ENCODE data around the gene BCAR1.
"Not testable (repeated sequence)": the region's sequence is repeated elsewhere in the genome, so short reads cannot be mapped to it uniquely, and the experiment has no call there.

The BCAR1 gene

GRCh38 chr16:75244225-75244809, 7.1 kb downstream of the BCAR1 start:
- Mint-ChIP-seq H3K27ac (peak overlapping the region; percentile 94 to 98 (median 96)), H3K36me3 (ENCODE audit: low read depth) (peaks cover 27% of the 10 kb centered on the region), H3K27me3 (ENCODE audit: low read depth) (no peaks in the 10 kb centered on the region), H3K4me3 (peak overlapping the region; percentile 52 to 73 (median 72)), H3K9me3 (no peaks in the 10 kb centered on the region), H3K4me1 (peaks cover 71% of the 10 kb centered on the region)
- TF ChIP-seq CTCF (IDR thresholded peaks at IDR 0.05; ENCODE audit: unreplicated experiment in 3 of 3), result no peak

- TF ChIP-seq CTCF (IDR thresholded peaks at IDR 0.05; ENCODE audit: unreplicated experiment in 3 of 3), result no peak
- Mint-ChIP-seq H3K4me1 (peaks cover 76% of the 10 kb centered on the region), H3K27me3 (ENCODE audit: low read depth) (no peaks in the 10 kb centered on the region), H3K9me3 (no peaks in the 10 kb centered on the region), H3K36me3 (ENCODE audit: low read depth) (peaks cover 27% of the 10 kb centered on the region), H3K4me3 (peak overlapping the region; percentile 52 to 56 (median 54)), H3K27ac (peak overlapping the region; percentile 96 to 98 (median 97))
Measured at GRCh38 chr16:75243667-75244224, 7.7 kb downstream of the BCAR1 start.

GRCh38 chr16:75242436-75243078, 8.9 kb downstream of the BCAR1 start:
- peaks cover 27% of the 10 kb centered on the region for H3K36me3 Mint-ChIP-seq (ENCODE audit: low read depth)
- peak overlapping the region in 1 of 3 experiments; percentile 35 for H3K4me3 Mint-ChIP-seq
- peak overlapping the region; percentile 96 to 98 (median 97) for H3K27ac Mint-ChIP-seq
- H3K27me3 Mint-ChIP-seq (ENCODE audit: low read depth); H3K9me3 Mint-ChIP-seq: not testable (repeated sequence)
- peaks cover 67% of the 10 kb centered on the region for H3K4me1 Mint-ChIP-seq

GRCh38 chr16:75241955-75242354, 9.5 kb downstream of the BCAR1 start:
- H3K9me3 Mint-ChIP-seq, result no peaks in the 10 kb centered on the region
- peaks cover 27% of the 10 kb centered on the region for H3K36me3 Mint-ChIP-seq (ENCODE audit: low read depth)
- H3K27ac Mint-ChIP-seq, result peak overlapping the region in 1 of 3 experiments; percentile 98
- TF ChIP-seq CTCF (IDR thresholded peaks at IDR 0.05; ENCODE audit: unreplicated experiment in 3 of 3), result no peak
- H3K4me1 Mint-ChIP-seq, result peaks cover 65% of the 10 kb centered on the region
- no peaks in the 10 kb centered on the region for H3K27me3 Mint-ChIP-seq (ENCODE audit: low read depth)
- no peak overlapping the region for H3K4me3 Mint-ChIP-seq

- H3K27ac Mint-ChIP-seq, result peak overlapping the region in 2 of 3 experiments; percentile 91 to 93
- H3K4me3 Mint-ChIP-seq, result no peak overlapping the region
- H3K27me3 Mint-ChIP-seq (ENCODE audit: low read depth), result peaks cover under 1% of the 10 kb centered on the region
- TF ChIP-seq CTCF (IDR thresholded peaks at IDR 0.05; ENCODE audit: unreplicated experiment in 3 of 3), result no peak
- peaks cover 59% of the 10 kb centered on the region for H3K4me1 Mint-ChIP-seq
- H3K36me3 Mint-ChIP-seq (ENCODE audit: low read depth), result peaks cover 27% of the 10 kb centered on the region
- no peaks in the 10 kb centered on the region for H3K9me3 Mint-ChIP-seq
Measured at GRCh38 chr16:75241412-75241811, 10.0 kb downstream of the BCAR1 start.

- Mint-ChIP-seq H3K36me3 (ENCODE audit: low read depth) (peaks cover 35% of the 10 kb centered on the region), H3K4me1 (peaks cover 57% of the 10 kb centered on the region), H3K4me3 (peak overlapping the region in 2 of 3 experiments; percentile 10 to 24), H3K27ac (peak overlapping the region; percentile 32 to 93 (median 91))
- H3K9me3 Mint-ChIP-seq; H3K27me3 Mint-ChIP-seq (ENCODE audit: low read depth): not testable (repeated sequence)
Measured at GRCh38 chr16:75240633-75241032, 10.8 kb downstream of the BCAR1 start.
